HG03469 (cell line): ENCODE measurements around the gene SLC8A1.

Source experiments
- ATAC-seq: cut with Tn5 transposase; IDR thresholded peaks from one replicate; pipeline ENCODE4 v1.9.1; 2021; ENCODE audit warnings: mild to moderate bottlenecking, moderate library complexity, moderate number of reproducible peaks; ENCODE audit not compliant: unreplicated experiment

The SLC8A1 gene

GRCh38 chr2:40458271-40458794 is 6.4 kb upstream of the SLC8A1 start:
- ATAC-seq = no peak

- ATAC-seq = no peak
Measured at GRCh38 chr2:40457837-40458236, 5.9 kb upstream of the SLC8A1 start.

- ATAC-seq = no peak
Measured at GRCh38 chr2:40457366-40457765, 5.5 kb upstream of the SLC8A1 start.

GRCh38 chr2:40456926-40457325 is 5.0 kb upstream of the SLC8A1 start:
- no peak for ATAC-seq

- ATAC-seq = no peak
Measured at GRCh38 chr2:40455661-40456060, 3.8 kb upstream of the SLC8A1 start.

- no peak for ATAC-seq
Measured at GRCh38 chr2:40454321-40454720, 2.4 kb upstream of the SLC8A1 start.

GRCh38 chr2:40452786-40453185 is 896 bp upstream of the SLC8A1 start:
- no peak for ATAC-seq

GRCh38 chr2:40450796-40451430 is 977 bp downstream of the SLC8A1 start:
- ATAC-seq = no peak

GRCh38 chr2:40450066-40450795 is 1.7 kb downstream of the SLC8A1 start:
- no peak for ATAC-seq

- ATAC-seq = no peak
Measured at GRCh38 chr2:40448476-40449079, 3.3 kb downstream of the SLC8A1 start.

- ATAC-seq = no peak
Measured at GRCh38 chr2:40445467-40445866, 6.4 kb downstream of the SLC8A1 start.

GRCh38 chr2:40440835-40441234 is 11.1 kb downstream of the SLC8A1 start:
- ATAC-seq = no peak

GRCh38 chr2:40439473-40439872 is 12.4 kb downstream of the SLC8A1 start:
- ATAC-seq = no peak

- no peak for ATAC-seq
Measured at GRCh38 chr2:40436093-40436475, 15.8 kb downstream of the SLC8A1 start.

GRCh38 chr2:40435426-40436092 is 16.3 kb downstream of the SLC8A1 start:
- ATAC-seq = no peak

GRCh38 chr2:40434731-40435271 is 17.1 kb downstream of the SLC8A1 start:
- ATAC-seq = no peak

GRCh38 chr2:40433736-40434135 is 18.2 kb downstream of the SLC8A1 start:
- ATAC-seq = no peak

GRCh38 chr2:40432921-40433483 is 18.9 kb downstream of the SLC8A1 start:
- no peak for ATAC-seq

- no peak for ATAC-seq
Measured at GRCh38 chr2:40431600-40431955, 20.3 kb downstream of the SLC8A1 start.

GRCh38 chr2:40430776-40431599 is 20.9 kb downstream of the SLC8A1 start:
- no peak for ATAC-seq
